Duodenal mucosa (tissue), 2 donors: ENCODE results near the gene SLC6A7.
A peak's percentile ranks its signal among the peaks of the same experiment; 100 is the strongest.

Experiments
- H3K27ac ChIP-seq: one replicate; pipeline ENCODE4 v1.7.0; 2013; ENCODE audit warnings: low read depth, low read length
- H3K27me3 ChIP-seq, 2 donors: one replicate each; pipeline ENCODE4 v1.7.0; 2013; ENCODE audit warnings: low read length in 2 of 2, control low read depth in 1 of 2; ENCODE audit not compliant: insufficient read depth in 2 of 2, control insufficient read depth in 1 of 2
- H3K36me3 ChIP-seq, 2 donors: one replicate each; pipeline ENCODE4 v1.7.0; 2013; ENCODE audit warnings: low read length in 2 of 2, control low read depth in 1 of 2; ENCODE audit not compliant: insufficient read depth in 2 of 2, control insufficient read depth in 1 of 2
- H3K4me1 ChIP-seq, 2 donors: one replicate each; pipeline ENCODE4 v1.7.0; 2013; ENCODE audit warnings: low read length in 2 of 2, control low read depth in 1 of 2; ENCODE audit not compliant: insufficient read depth in 2 of 2, control insufficient read depth in 1 of 2
- H3K4me3 ChIP-seq, 2 donors: one replicate each; pipeline ENCODE4 v1.7.0; 2013; ENCODE audit warnings: low read length in 2 of 2, low read depth in 1 of 2
- H3K9ac ChIP-seq, 2 donors: one replicate each; pipeline ENCODE4 v1.7.0; 2013; ENCODE audit warnings: low read length in 2 of 2, low read depth in 1 of 2
- H3K9me3 ChIP-seq, 2 donors: one replicate each; pipeline ENCODE4 v1.7.0; 2013; ENCODE audit warnings: low read length in 2 of 2, control low read depth in 1 of 2; ENCODE audit not compliant: control insufficient read depth in 1 of 2

SLC6A7 gene

DNA sequence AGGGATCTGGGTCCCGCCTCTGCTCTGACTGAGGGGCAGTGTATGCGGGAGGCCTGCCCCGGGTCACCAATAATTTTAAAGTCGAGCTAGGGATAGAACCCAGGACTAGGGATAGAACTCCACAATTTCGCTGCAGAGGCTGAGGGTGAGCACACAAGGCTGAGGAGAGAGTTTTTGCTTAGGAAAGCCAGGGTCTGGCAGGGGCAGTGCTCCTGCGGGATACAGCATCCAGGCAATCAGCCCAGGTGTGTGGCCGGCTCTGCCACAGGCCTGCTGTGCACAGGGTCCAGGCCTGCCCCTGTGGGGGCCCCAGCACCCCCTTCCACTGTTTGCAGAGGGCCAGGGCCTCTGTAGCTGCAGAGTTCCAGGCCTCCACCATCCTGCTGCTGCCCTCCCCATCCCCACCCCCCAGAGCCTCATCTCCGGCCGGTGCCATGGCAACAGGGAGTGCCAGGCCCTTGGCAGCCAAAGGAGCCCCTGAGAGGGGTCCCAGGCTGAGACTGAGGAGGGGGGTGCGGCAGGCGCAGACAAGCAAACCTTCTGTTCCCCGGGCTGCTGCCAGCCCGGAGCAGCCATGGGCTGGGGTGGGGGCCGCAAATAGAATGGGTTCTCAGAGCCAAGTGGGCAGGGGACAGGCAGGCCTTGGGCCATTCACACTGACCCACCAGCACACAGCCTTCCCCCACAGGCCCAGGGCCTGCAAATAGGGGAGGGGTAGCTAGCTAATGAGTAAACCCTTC, 42.8 kb upstream of the SLC6A7 start:
- no peaks in the 10 kb centered on the region for H3K9me3 ChIP-seq
- no peaks in the 10 kb centered on the region for H3K27me3 ChIP-seq
- H3K4me1 ChIP-seq, result peaks cover 0 to 12% of the 10 kb centered on the region in 2 donors
- H3K9ac ChIP-seq, result no peak overlapping the region
- no peaks in the 10 kb centered on the region for H3K36me3 ChIP-seq
- no peak overlapping the region for H3K27ac ChIP-seq
- no peak overlapping the region for H3K4me3 ChIP-seq

DNA sequence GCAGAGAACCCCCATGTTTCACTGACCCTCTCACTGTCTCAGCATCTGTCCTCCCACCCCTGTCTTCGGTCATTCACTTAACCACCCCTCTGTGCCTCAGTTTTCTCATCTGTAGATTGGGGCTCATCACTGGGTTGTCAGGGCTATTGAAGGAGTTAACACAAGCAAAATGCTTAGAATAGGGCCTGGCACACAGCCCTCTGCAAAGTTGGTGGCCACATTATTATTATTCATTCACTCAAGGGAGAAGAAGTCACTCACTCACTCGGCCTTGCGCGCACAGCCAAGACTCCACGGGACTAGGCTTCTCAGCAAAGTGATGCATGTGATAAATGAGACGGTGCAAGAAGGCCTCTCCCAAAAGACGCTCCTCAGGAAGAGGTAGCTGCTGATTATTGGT, 42.2 kb upstream of the SLC6A7 start:
- H3K27ac ChIP-seq, result no peak overlapping the region

DNA sequence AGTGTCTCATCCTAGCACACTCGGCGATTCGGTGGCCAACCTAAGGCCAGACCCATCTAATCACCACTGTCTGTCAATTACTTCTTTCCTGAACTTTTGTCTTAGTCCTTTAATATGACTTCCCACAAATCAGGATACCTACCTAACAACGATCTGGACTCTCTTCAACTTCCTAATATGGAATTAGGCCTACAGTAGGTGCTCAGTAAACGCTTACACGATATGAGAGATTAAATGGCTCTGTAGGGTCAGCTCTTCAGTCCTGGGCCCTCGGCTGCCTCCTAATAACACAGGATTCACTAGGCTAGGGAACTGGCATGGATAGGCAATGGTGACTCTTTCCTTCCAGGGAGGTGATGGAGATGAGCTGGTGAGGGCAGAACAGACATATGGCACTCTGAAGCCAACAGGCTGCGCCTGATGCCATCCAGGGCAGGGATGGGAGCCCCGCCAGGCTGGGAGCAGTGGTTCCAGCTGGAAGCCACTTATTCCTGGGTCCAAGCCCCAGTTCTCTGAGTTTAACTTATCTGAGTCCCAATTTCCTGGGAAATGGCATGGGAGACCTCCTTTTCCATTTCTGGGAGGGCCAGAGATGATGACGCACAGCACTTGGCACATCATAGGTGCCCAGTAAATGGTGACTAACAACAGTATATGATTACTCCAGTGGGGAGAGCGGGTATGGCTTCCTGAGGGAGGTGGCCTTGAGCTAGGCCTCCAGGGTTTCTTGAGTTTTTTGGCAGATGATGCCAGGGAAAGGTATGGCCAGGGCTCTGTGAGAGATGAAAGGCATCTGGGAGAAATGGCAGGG, 41.5 kb upstream of the SLC6A7 start:
- no peaks in the 10 kb centered on the region for H3K27me3 ChIP-seq
- no peak overlapping the region for H3K27ac ChIP-seq
- H3K9ac ChIP-seq, result no peak overlapping the region
- H3K4me1 ChIP-seq, result peaks cover 0 to 9% of the 10 kb centered on the region in 2 donors
- no peak overlapping the region for H3K4me3 ChIP-seq
- H3K36me3 ChIP-seq, result no peaks in the 10 kb centered on the region
- no peaks in the 10 kb centered on the region for H3K9me3 ChIP-seq

More for the DNA sequence above, 42.2 kb upstream of the SLC6A7 start:
- no peak overlapping the region for H3K9ac ChIP-seq
- H3K4me1 ChIP-seq, result peaks cover 0 to 9% of the 10 kb centered on the region in 2 donors
- H3K36me3 ChIP-seq, result no peaks in the 10 kb centered on the region
- no peaks in the 10 kb centered on the region for H3K9me3 ChIP-seq
- H3K4me3 ChIP-seq, result no peak overlapping the region
- H3K27me3 ChIP-seq, result no peaks in the 10 kb centered on the region

DNA sequence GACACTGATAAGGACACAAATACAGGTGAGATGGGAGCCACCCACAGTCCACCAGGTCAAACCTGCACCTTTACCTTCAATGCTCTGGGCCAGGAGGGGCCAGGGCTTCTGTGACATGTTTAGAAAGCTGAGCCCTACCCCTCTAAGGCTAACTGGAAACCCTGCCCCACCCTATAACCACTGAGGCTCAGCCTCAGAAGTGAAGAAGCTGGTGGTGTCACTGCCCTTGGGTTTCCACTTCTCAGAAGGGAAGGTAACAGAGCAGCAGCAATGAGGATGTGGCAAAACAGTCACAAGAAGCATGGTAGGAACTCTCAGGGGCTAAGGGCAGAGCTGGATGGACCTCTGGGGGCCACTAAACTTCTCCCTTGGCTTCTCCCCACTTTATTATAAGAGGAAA, 40.2 kb upstream of the SLC6A7 start:
- Histone ChIP-seq H3K27ac (no peak overlapping the region), H3K4me1 (peaks cover 0 to 4% of the 10 kb centered on the region in 2 donors), H3K4me3 (no peak overlapping the region)

DNA sequence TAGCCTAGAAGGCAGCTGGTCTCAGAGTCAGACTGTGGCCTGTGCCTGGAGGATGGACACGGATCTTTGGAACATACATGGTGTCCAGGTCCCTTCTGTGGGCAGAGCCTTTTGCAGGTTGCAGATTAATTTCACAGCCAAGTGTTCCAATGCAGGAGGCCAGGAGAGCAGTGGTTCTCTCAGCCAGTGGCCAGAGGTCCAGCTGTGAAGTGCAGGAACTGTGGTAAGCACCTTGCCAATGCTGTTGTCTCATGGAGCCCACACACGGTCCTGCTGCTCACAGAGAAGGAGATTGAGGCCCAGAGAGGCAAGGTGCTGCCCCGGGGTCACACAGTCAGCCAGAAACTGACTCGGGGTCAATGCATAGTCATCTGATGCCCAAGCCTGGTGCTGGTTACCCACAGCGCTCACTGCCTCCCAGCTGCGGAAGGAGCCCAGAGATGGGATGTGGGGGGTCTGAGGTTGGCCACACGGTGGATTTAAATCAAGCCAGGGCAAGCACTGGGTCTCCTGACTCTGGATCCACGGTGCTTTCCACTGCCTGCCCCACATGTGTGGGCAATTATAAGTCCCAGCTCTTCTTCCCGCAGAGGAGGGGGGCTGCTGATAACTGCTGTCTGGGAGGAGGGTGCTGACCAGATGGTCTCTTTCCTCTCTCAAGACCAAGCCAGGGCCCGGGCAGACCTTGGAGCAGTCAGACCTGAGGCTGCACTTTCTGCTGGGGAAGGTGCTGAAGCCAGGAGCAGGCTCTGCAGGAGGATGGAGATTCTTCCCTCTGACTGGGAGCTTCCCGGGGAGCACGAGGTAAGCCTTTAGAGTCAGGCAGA, 37.0 kb upstream of the SLC6A7 start:
- peak overlapping the region; percentile 45 for H3K27ac ChIP-seq
- no peaks in the 10 kb centered on the region for H3K27me3 ChIP-seq
- H3K4me1 ChIP-seq, result peaks cover 0 to 4% of the 10 kb centered on the region in 2 donors
- H3K9me3 ChIP-seq, result no peaks in the 10 kb centered on the region
- H3K36me3 ChIP-seq, result no peaks in the 10 kb centered on the region
- H3K9ac ChIP-seq, result peak overlapping the region in 1 of 2 donors; percentile 8
- peak overlapping the region in 1 of 2 donors; percentile 60 for H3K4me3 ChIP-seq

More for the DNA sequence above, 40.2 kb upstream of the SLC6A7 start:
- Histone ChIP-seq H3K27me3 (no peaks in the 10 kb centered on the region), H3K9me3 (no peaks in the 10 kb centered on the region), H3K36me3 (no peaks in the 10 kb centered on the region), H3K9ac (no peak overlapping the region)

DNA sequence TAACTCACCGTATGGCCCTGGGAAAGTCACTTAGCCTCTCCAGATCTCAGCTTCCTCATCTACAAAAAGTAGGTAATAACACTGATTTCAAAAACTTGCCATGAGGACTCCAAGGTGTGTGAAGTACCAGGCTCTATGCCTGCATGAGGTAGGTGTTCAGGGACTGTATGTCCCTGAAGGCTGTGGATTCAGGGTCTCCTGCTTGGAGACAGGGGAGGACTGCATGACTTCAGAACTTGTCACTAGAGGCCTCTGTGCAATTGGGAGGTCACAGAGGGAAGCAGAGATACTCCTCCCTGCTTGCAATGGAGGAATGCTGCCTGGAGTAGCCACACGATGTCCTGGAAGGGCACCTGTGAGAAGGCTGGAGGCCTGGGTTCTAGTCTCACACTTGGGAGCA, 36.4 kb upstream of the SLC6A7 start:
- Histone ChIP-seq H3K9ac (no peak overlapping the region), H3K9me3 (no peaks in the 10 kb centered on the region), H3K27me3 (no peaks in the 10 kb centered on the region), H3K36me3 (no peaks in the 10 kb centered on the region), H3K4me3 (peak overlapping the region in 1 of 2 donors; percentile 60), H3K4me1 (peaks cover 0 to 4% of the 10 kb centered on the region in 2 donors), H3K27ac (no peak overlapping the region)

DNA sequence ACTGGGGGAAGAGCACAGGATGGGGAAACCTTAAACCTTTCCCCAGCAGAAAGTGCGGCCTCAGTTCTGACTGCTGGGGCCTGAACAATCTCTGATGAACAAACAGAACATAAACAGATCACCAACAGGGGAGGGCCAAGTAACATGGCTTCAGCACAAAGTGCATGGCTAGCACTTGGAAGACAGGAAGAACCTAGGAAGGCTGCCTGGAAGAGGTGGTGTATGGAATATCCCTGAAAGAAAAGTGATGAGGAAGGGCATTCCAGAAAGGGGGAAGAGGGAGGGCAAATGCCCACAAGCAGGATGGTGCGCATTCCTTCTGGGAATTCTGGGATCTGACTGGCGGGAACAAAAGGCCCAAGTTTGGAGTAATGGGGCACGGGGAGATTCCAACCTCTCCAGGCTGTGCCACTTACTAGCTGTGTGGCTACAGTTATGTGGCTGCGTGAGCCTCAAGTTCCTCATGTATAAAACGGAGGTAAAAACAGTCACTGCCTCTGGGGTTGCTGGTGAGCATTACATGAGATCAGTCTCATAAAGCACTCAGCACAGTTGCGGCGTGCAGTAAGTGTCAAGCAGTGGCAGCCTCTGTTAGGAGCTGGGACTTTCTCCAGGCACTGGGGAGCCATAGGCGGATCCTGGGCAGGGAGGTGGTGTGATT, 35.8 kb upstream of the SLC6A7 start:
- Histone ChIP-seq H3K36me3 (no peaks in the 10 kb centered on the region), H3K9ac (peak overlapping the region; percentile 38 to 42), H3K9me3 (no peaks in the 10 kb centered on the region), H3K4me3 (peak overlapping the region; percentile 51 to 60), H3K27ac (no peak overlapping the region), H3K27me3 (no peaks in the 10 kb centered on the region), H3K4me1 (peaks cover 0 to 4% of the 10 kb centered on the region in 2 donors)

DNA sequence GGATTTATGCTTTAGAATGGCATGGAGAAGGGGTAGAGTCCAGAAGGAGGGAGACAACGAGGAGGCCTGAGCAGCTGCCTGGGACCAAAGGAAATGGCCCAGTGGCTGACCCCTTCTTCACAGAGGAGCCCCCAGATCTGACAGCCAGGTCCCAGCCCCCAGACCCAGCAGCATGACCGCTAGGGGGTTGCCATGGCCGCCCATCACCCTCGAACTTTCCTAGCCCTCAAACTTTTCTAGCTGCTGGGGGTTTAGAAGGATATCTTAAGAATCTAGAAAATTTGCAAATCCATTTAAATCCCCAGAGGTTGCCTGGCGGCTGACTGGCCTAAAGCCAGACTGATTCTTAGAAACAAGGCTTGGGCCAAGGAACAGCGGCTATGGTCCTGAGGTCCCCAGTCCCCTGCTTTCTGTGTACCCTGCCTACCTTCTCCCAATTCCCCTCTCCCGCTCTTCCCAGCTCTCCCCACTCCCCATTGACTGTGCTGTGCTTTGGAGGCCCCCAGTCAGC, 35.2 kb upstream of the SLC6A7 start:
- Histone ChIP-seq H3K9me3 (no peaks in the 10 kb centered on the region), H3K36me3 (no peaks in the 10 kb centered on the region), H3K4me3 (peak overlapping the region; percentile 51 to 60), H3K27ac (peak overlapping the region; percentile 77), H3K9ac (peak overlapping the region; percentile 38 to 42), H3K27me3 (no peaks in the 10 kb centered on the region), H3K4me1 (peaks cover 0 to 4% of the 10 kb centered on the region in 2 donors)

DNA sequence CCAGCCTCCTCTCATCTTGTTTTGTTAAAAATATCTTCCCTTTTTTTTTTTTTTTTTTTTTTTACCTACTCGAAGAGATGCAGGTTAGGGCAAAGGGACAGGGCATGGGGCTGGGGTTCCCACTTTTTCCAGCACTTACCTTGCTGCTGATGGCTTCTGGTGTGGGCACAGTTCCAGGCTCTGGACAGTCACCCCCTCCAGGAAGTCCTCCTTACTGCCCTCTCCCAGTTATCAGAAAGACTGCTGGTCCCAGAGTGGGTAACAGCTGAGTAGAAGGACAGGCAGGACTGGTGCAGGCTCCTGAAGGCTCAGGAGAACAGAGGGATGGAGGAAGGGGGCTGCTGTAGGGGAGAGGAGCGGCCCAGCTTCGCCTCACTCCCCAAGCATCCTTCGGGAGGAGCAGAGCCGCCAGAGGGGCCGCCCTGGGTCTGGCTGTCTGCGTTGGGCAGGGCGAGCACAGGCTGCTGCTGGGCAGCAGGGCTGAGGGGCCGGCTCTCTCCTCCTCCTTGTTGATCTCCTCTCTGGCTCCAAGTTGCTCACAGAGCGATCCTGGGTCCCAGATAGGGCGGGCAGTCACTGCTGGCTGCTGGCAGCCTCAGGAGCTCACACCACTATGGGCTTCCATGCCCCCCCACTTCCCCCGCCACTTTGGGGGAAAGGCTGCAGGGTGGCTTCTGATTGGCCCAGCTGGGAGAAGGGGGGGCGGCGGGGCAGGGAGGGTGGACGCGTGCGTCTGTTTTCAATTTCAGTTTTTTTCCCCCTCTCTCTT, 34.4 kb upstream of the SLC6A7 start, which contains the start of gene PDGFRB:
Gene PDGFRB, minus strand, starts transcription at position 588 of the 769 bp plus-strand sequence. CDS start 18,798 bp downstream, outside the sequence.
- H3K27ac ChIP-seq, result peak within 1 kb of the TSS; percentile 77

More for the DNA sequence above, 34.4 kb upstream of the SLC6A7 start, which contains the start of gene PDGFRB:
- Histone ChIP-seq H3K4me3 (peak within 1 kb of the TSS; percentile 51 to 60), H3K36me3 (no peaks in the 10 kb centered on the region), H3K27me3 (no peaks in the 10 kb centered on the region), H3K9ac (peak within 1 kb of the TSS; percentile 42 to 51), H3K4me1 (peaks cover 0 to 4% of the 10 kb centered on the region in 2 donors), H3K9me3 (no peaks in the 10 kb centered on the region)
